Posterior vena cava (tissue), 2 donors: ENCODE results near the gene LGALS8. TPM values are rescaled to one million over a fixed set of nuclear protein-coding genes. Genes with fewer than 3 reads are reported as not detected.

Experiments used
- DNase-seq: peaks from one replicate; pipeline ENCODE4 v3.0.0-alpha.2; 2020; ENCODE audit warnings: low spot score
- intact Hi-C, 2 donors: fragments of 100-400 bp; cut with DNase I; formaldehyde crosslinking; loops; one replicate each; pipeline versions ENCODE4 v1.14.1 to v1.14.2; 2022 to 2023
- total RNA-seq, 2 donors: library from RNA; stranded (reverse); fragmentation: NEBNext Ultra II Directional; extraction: Animal tissue kit (Norgen Biotek cat#: 25700); gene quantifications; one replicate each; pipeline ENCODE4 v1.2.1, GENCODE V29; 2021
- donor health status: DM: yes; HTN: yes; CAD: no.
- donor health status: DM: yes; HTN: yes; CAD: no.

Gene LGALS8
- total RNA-seq, 2 donors from 2014 or later: 43.1 to 45.6 TPM

DNA sequence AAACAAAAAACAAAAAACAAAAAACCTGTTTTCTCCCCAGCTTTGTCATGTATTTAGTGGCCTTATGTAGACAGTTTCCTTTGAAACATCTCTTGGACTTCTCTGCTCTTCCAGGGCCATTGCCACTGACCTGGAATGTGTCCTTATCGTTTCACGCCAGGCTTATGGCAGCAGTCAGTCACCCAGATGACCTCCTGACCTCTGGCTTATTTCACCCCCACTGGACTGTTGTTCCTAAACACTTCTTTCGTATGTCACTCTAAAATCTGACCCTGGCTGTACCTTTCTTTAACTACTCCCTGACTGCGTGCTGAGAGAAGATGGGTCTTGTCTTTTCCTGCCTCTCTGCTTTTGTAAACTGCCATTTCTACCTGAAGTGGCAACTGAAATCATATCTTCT is 9.1 kb downstream of the LGALS8 start:
- intact Hi-C loops: no loop called here
- DNase-seq: no peak

DNA sequence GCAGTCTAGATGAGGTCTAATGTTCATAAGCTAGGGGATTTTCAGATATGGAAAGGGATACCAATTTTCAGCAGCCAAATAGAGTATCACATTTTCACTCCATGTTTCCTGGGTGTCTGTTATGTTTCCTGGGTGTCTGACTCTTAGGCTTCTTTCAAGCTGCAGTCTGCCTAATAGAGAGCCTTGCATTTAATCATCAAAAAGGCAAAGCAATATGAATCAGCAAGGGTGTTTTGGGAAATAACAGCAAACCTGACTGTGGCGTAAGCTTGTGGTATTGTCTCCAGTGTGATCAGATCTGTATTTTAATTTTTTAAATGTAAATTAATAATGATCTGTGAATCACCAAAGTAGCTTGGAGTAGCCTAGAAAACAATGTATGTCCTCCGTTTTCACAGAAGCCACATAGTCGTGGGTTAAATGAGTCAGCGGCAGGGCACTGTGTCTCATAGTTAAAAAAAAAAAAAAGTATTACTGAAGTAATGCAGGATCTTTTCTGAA is 10.4 kb downstream of the LGALS8 start:
- intact Hi-C loops: no loop called here

GRCh38 chr1:236535190-236535589 is 11.4 kb downstream of the LGALS8 start:
- intact Hi-C loops: no loop called here
- no peak for DNase-seq

More for the DNA sequence above, 10.4 kb downstream of the LGALS8 start:
- no peak for DNase-seq

GRCh38 chr1:236535662-236536161 is 11.9 kb downstream of the LGALS8 start:
- intact Hi-C loops: no loop called here
- no peak for DNase-seq

GRCh38 chr1:236536540-236536939 is 12.8 kb downstream of the LGALS8 start:
- no peak for DNase-seq
- intact Hi-C loops: no loop called here

DNA sequence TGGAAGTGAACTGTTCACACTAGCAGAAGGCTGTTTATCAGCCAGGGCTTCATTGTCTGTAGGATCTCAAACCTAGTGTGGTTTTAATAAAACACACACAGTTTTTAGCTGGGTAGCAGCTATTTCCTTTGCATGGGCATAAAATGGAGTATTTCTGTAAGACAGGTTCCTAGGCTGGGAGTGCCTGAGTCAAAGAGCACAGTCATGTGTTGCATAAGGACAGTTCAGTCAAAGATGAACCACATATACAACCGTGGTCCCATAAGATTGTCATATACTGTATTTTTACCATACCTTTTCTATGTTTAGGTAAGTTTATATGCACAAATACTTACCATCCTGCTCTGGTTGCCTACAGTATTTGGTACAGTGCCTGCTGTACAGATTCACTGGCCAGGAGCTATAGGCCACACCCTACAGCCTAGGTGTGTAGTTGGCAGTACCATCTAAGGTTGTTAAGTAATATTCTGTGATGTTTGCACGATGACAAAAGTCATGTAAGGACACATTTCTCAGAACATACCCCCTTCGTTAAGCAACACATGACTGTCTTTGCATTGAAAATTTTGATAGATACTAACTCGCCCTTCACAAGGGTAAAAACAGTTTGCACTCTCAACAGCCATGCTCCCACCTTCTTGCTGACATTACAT is 17.2 kb downstream of the LGALS8 start:
- DNase-seq: no peak
- intact Hi-C loops: no loop called here

GRCh38 chr1:236541710-236542109 is 17.9 kb downstream of the LGALS8 start:
- DNase-seq: no peak
- intact Hi-C loops: no loop called here

GRCh38 chr1:236543065-236543669 is 19.4 kb downstream of the LGALS8 start:
- DNase-seq: no peak
- intact Hi-C loops: no loop called here

- intact Hi-C loops: no loop called here
- no peak for DNase-seq
Observed at GRCh38 chr1:236545621-236546169, 21.9 kb downstream of the LGALS8 start.

DNA sequence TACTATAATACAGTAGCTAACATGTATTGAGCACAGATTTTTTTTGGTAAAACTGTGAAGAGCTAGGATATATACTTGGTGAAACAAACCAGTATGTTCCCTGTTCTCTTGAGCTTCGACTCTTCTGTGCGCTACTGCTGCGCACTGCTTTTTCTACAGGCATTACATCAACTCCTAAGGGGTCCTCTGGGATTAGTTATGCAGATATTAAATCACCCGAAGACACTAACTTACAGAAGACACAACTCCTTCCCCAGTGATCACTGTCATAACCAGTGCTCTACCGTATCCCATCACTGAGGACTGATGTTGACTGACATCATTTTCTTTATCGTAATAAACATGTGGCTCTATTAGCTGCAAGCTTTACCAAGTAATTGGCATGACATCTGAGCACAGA is 24.7 kb downstream of the LGALS8 start:
- intact Hi-C loops: no loop called here
- no peak for DNase-seq

DNA sequence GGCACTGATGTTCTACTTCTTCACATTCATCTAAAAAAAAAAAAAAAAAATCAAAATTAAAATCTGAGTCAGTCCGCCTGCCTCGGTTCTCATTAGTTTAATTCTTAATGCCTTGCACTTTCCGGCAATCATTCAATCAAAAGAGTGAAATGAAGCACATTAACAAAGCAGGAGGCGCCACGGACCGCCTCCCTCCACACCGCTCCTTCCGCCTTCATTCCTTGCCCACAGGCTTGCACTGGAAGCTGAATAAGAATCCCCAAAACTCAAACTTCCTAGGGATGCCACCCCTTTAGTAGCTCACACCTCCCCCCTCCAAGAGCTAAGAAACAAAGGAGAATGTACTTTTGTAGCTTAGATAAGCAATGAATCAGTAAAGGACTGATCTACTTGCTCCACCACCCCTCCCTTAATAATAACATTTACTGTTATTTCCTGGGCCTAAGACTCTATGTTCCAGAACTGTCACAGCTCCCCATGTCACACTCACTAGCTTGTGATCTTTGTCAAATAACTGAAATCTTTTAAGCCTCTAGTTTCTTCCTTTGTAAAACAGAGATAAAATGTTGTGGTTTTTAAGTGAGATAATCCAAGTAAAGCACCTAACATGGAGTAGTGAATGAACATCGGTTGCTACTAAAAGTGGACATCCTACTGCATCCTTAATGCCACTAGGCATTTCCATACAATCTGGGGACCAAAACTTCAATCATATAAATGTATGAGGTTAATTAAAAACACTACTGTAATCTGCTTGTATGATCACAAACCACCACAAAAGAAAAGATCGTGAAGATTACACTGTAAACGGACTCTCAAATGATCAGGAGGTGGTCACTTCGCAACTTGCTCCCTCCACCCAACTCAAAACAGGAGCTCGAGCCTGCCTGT is 27.4 kb downstream of the LGALS8 start:
- intact Hi-C loops: no loop called here

GRCh38 chr1:236552096-236552495 is 28.3 kb downstream of the LGALS8 start:
- intact Hi-C loops: no loop called here
- no peak for DNase-seq

More for the DNA sequence above, 27.4 kb downstream of the LGALS8 start:
- DNase-seq: no peak

GRCh38 chr1:236552901-236553300 is 29.1 kb downstream of the LGALS8 start:
- no peak for DNase-seq
- intact Hi-C loops: no loop called here

DNA sequence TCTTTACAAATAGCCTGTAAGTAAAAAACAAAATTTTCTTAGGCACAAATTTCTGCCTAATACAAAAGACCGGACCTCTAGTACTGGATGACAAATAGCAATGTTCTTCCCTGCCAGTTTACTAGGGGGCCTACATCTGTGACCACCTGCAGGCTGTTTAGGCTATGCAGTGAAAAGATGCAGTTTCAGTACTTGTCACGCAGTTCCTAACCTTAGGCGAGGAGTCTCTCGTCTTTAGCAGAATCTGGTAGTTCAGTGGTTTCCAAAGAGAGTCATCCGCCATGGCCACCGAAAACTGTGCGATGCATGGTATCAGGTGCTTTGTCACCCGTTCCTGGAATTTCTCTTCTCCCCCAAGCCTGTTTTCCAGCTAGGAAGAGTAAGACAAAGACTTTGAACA is 29.6 kb downstream of the LGALS8 start:
- DNase-seq: no peak
- intact Hi-C loops: no loop called here

DNA sequence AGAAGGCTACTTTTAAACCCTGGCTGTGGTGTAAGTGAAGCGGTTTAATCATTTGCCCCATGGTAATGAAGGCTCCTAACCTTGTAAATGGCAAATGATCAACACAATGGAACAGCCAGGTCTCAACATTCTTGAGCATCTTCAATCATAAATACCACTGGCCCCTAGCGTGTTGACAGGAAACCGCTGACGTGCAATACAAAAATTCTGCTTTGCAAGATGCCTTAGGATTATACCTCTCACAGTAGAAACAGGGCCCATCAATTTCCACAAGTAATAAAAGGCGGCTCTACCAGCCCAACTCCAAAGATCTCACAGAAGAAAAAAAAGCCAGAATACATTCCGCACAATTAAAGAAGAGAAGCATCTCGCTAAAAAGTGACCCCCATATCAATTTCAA is 32.8 kb downstream of the LGALS8 start:
- intact Hi-C loops: no loop called here
- no peak for DNase-seq

DNA sequence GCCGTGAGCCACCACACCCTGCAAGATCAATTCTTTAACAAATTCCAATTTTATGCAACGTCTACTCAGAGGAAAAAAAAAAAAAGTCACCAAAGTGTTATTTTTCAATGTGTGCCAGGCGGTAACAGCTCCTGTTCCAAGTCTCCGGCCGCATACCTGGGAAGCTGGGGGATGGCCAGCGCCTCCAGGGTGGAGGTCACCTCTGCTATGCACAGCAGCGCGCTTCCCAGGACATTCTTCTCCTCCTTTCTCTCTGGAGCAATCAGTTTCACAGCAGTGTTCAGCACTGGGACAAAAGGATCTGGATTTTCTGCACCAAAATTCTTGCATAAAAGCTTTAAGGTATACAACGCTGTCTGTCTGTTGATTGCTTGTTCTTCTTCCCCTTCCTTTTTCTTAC is 34.3 kb downstream of the LGALS8 start:
- DNase-seq: no peak
- intact Hi-C loops: no loop called here

DNA sequence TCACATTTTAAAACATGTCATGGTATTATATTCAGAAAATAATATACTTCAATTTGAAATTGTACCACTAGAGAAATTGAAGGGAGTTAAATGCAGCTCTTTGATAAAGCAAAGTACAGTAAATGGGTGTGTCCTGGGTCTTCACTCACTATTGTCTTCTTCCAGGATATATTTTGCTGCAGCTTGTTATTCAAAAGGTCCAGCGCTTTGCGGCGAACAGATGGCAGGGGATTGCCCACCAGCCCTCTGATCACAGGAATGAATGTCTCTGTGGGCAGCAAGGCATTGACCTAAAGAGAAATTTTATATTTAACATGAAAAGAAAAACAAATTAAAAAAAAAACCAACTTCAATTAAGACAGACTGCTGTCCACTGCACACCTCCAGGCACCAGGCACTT is 35.1 kb downstream of the LGALS8 start:
- no peak for DNase-seq
- intact Hi-C loops: no loop called here

DNA sequence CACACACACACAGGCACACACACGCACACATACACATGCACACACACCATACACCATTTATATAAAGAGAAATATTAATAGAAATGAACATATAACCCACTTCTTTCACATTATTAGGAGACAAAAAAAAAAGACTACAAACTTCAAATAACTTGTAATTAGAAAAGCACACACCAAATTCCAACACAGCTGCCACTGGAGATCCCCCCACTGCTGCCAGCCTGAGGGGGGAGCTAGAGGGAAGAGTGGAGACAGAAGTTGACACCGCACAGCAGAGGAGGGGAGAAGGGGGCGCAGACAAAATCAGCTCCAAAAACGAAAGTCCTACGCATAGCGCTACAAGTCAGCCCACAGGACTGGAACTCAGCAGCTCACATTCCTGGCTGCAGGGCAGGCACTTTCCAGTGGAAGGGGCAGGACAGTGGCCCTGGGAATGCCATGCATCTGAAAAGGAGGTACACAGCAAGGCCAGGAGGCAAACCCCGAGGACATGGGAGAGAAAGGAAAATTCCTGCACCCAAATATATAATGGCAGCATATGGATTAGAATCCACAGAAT is 36.5 kb downstream of the LGALS8 start:
- intact Hi-C loops: no loop called here
- no peak for DNase-seq

DNA sequence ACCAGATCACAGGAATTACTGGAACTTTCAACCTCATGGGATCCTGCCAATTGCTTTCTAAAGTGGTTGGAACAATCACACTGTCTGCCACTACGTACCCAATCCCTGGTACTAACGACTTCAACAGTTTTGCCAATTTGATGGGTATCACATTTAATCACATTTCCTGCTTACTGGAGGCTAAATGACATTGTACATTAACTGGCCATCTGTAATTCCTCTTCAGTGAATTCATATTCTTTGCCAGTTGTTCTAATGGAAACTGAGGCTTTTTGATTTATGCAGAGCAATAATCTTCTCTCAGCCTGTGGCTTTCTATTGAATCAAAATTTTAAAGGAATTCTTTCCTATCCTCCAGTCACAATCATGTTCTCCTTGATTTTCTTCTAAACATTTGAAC is 38.2 kb downstream of the LGALS8 start:
- no peak for DNase-seq
- intact Hi-C loops: no loop called here
